H9 (cell line): Measurements from ENCODE around the gene PKNOX2. TPM values are rescaled to one million over a fixed set of nuclear protein-coding genes. Genes with fewer than 3 reads are reported as not detected.

Experiments
- DNase-seq: peaks from one replicate; pipeline ENCODE4 v3.0.0-alpha.2; 2017
- H2AFZ ChIP-seq: one replicate; pipeline ENCODE4 v1.6.1; 2013; ENCODE audit warnings: mild to moderate bottlenecking, low read length, control low read depth, moderate library complexity
- H2AK5ac ChIP-seq: 2 replicates; pipeline ENCODE4 v1.6.1; 2013; ENCODE audit warnings: low read length, control low read depth, mixed read lengths; ENCODE audit not compliant: insufficient read length
- H2BK120ac ChIP-seq: one replicate; pipeline ENCODE4 v1.6.1; 2013; ENCODE audit warnings: low read depth, mild to moderate bottlenecking, low read length, control low read depth, inconsistent platforms; ENCODE audit not compliant: poor library complexity, severe bottlenecking
- H2BK12ac ChIP-seq: 2 replicates; pipeline ENCODE4 v1.6.1; 2013; ENCODE audit warnings: low read length, control low read depth, mixed read lengths, low read depth; ENCODE audit not compliant: insufficient read length
- H2BK15ac ChIP-seq: 2 replicates; pipeline ENCODE4 v1.6.1; 2013; ENCODE audit warnings: low read depth, low read length, control low read depth
- H2BK20ac ChIP-seq: one replicate; pipeline ENCODE4 v1.6.1; 2013; ENCODE audit warnings: low read depth, mild to moderate bottlenecking, low read length, control low read depth, inconsistent platforms; ENCODE audit not compliant: poor library complexity, severe bottlenecking
- H2BK5ac ChIP-seq: 2 replicates; pipeline ENCODE4 v1.6.1; 2013; ENCODE audit warnings: low read length, control low read depth, mixed read lengths; ENCODE audit not compliant: insufficient read length
- H3K14ac ChIP-seq: 2 replicates; pipeline ENCODE4 v1.6.1; 2013; ENCODE audit warnings: low read length, control low read depth; ENCODE audit not compliant: insufficient read depth
- H3K18ac ChIP-seq: 2 replicates; pipeline ENCODE4 v1.6.1; 2013; ENCODE audit warnings: low read depth, mild to moderate bottlenecking, mixed read lengths, low read length, control low read depth; ENCODE audit not compliant: insufficient read length
- H3K23ac ChIP-seq: 2 replicates; pipeline ENCODE4 v1.6.1; 2013; ENCODE audit warnings: low read length, control low read depth, mixed read lengths, low read depth; ENCODE audit not compliant: insufficient read length
- H3K23me2 ChIP-seq: 2 replicates; pipeline ENCODE4 v1.6.1; 2013; ENCODE audit warnings: low read depth, mild to moderate bottlenecking, mixed read lengths, low read length, control low read depth; ENCODE audit not compliant: insufficient read length, poor library complexity, severe bottlenecking
- H3K27ac ChIP-seq: 2 replicates; pipeline ENCODE4 v1.5.1; 2013; ENCODE audit warnings: low read length, control low read depth, mixed read lengths, low read depth; ENCODE audit not compliant: insufficient read length
- H3K27me3 ChIP-seq: 2 replicates; pipeline ENCODE4 v1.6.1; 2013; ENCODE audit warnings: low read length, control low read depth, inconsistent platforms; ENCODE audit not compliant: insufficient read depth
- H3K4ac ChIP-seq: 2 replicates; pipeline ENCODE4 v1.6.1; 2013; ENCODE audit warnings: low read depth, mild to moderate bottlenecking, control low read depth, inconsistent platforms, low read length, moderate library complexity
- H3K4me1 ChIP-seq: 2 replicates; pipeline ENCODE4 v1.6.1; 2013; ENCODE audit warnings: low read length, control low read depth, inconsistent platforms; ENCODE audit not compliant: insufficient read depth
- H3K4me2 ChIP-seq: 2 replicates; pipeline ENCODE4 v1.6.1; 2013; ENCODE audit warnings: low read length, control low read depth, mixed read lengths; ENCODE audit not compliant: insufficient read length, insufficient read depth
- H3K56ac ChIP-seq: 2 replicates; pipeline ENCODE4 v1.6.1; 2013; ENCODE audit warnings: low read depth, mild to moderate bottlenecking, mixed read lengths, low read length, control low read depth; ENCODE audit not compliant: insufficient read length
- H3K79me1 ChIP-seq: 2 replicates; pipeline ENCODE4 v1.6.1; 2013; ENCODE audit warnings: low read depth, mild to moderate bottlenecking, moderate library complexity, low read length, control low read depth, inconsistent platforms; ENCODE audit not compliant: insufficient read depth, poor library complexity, severe bottlenecking
- H3K79me2 ChIP-seq: 2 replicates; pipeline ENCODE4 v1.6.1; 2013; ENCODE audit warnings: low read length, control low read depth, inconsistent platforms; ENCODE audit not compliant: insufficient read depth
- H3K9ac ChIP-seq: 2 replicates; pipeline ENCODE4 v1.6.1; 2013; ENCODE audit warnings: low read length, control low read depth, mixed read lengths; ENCODE audit not compliant: insufficient read length; ENCODE audit errors: extremely low read depth
- H3K9me3 ChIP-seq: one replicate; pipeline ENCODE4 v1.6.1; 2013; ENCODE audit warnings: low read depth, low read length, inconsistent platforms; ENCODE audit not compliant: control insufficient read depth
- H3T11ph ChIP-seq: one replicate; pipeline ENCODE4 v1.6.1; 2013; ENCODE audit warnings: mild to moderate bottlenecking, low read length, control low read depth, inconsistent platforms
- H4K20me1 ChIP-seq: one replicate; pipeline ENCODE4 v1.6.1; 2013; ENCODE audit not compliant: control insufficient read depth, insufficient read length, insufficient read depth
- H4K5ac ChIP-seq: 2 replicates; pipeline ENCODE4 v1.6.1; 2013; ENCODE audit warnings: low read depth, mild to moderate bottlenecking, mixed read lengths, low read length, control low read depth; ENCODE audit not compliant: insufficient read length
- H4K8ac ChIP-seq: replicated peaks from 2 replicates; pipeline ENCODE4 v1.6.1; 2013; ENCODE audit warnings: low read length, control low read depth, mixed read lengths, low read depth; ENCODE audit not compliant: insufficient read length
- H4K91ac ChIP-seq: 2 replicates; pipeline ENCODE4 v1.6.1; 2013; ENCODE audit warnings: low read depth, mild to moderate bottlenecking, moderate library complexity, mixed read lengths, low read length, control low read depth; ENCODE audit not compliant: insufficient read length
- H3K27ac Mint-ChIP-seq, 3 experiments: 2 replicates in 2 of 3; 3 replicates in 1 of 3; pipeline ENCODE4 v1.8.0; 2020 to 2021; ENCODE audit warnings: mixed read lengths in 3 of 3, mild to moderate bottlenecking in 1 of 3, moderate library complexity in 1 of 3
- H3K27me3 Mint-ChIP-seq: 2 replicates; pipeline ENCODE4 v1.8.0; 2021; ENCODE audit warnings: low read depth, mild to moderate bottlenecking, moderate library complexity, mixed read lengths
- H3K36me3 Mint-ChIP-seq, 3 experiments: 2 replicates in 2 of 3; 3 replicates in 1 of 3; pipeline ENCODE4 v1.8.0; 2020 to 2021; ENCODE audit warnings: low read depth in 3 of 3, mixed read lengths in 3 of 3; ENCODE audit not compliant: insufficient read depth in 1 of 3
- H3K4me1 Mint-ChIP-seq, 2 experiments: 2 replicates each; pipeline ENCODE4 v1.8.0; 2020; ENCODE audit warnings: mixed read lengths in 2 of 2
- H3K4me3 Mint-ChIP-seq, 2 experiments: 2 replicates in 1 of 2; 3 replicates in 1 of 2; pipeline ENCODE4 v1.8.0; 2020 to 2021; ENCODE audit warnings: mild to moderate bottlenecking in 2 of 2, mixed read lengths in 2 of 2, moderate library complexity in 1 of 2
- H3K9me3 Mint-ChIP-seq, 2 experiments: 2 replicates in 1 of 2; 3 replicates in 1 of 2; pipeline ENCODE4 v1.8.0; 2020; ENCODE audit warnings: mild to moderate bottlenecking in 2 of 2, mixed read lengths in 2 of 2, moderate library complexity in 1 of 2
- WGBS: extraction: QIAGEN DNeasy Blood & Tissue Kit; methylation state at CpG from one replicate; pipeline ENCODE4 v1.1.7; 2013; ENCODE audit warnings: missing lambda C conversion rate, low lambda C conversion rate, mixed read lengths; ENCODE audit not compliant: insufficient read length; ENCODE audit errors: extremely low coverage; 5-methylcytosine and 5-hydroxymethylcytosine counted together
- total RNA-seq: library from RNA; stranded (reverse); gene quantifications from 2 replicates; pipeline ENCODE4 v1.2.1, GENCODE V29; 2021
- TF ChIP-seq, protein P1 (sequence below): fragments of 200-600 bp; sonication (generic); conservative IDR thresholded peaks from 3 replicates; pipeline ENCODE4 v1.8.0; 2021; ENCODE audit warnings: antibody characterized with exemption, mild to moderate bottlenecking

Gene PKNOX2
- total RNA-seq, 1 experiment from 2014 or later, result 1.3 TPM

DNA sequence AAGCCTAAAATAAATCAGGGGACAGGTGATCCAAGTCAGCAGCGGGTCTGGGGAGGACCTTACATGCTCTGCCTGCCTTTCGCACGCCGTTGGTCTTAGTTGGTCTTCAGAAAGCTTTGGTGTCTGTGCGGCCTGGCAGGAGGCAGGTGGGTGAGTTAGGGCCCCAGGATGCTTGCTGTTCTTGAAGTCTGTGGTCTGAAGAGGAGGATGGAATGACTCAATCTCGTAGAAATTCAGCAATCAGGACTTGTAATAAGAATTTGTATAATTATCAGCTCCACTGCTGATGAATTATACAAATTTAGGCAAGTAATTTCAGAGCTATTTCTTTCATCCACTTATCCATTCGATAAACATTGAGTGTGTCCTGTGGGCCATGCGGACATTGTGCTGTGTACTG is 193.0 kb downstream of the PKNOX2 start:
- DNase-seq, result no peak
- no peak overlapping the region for H3K56ac ChIP-seq
- no peaks in the 10 kb centered on the region for H3K79me2 ChIP-seq
- no peak overlapping the region for H4K91ac ChIP-seq
- H3K4ac ChIP-seq, result no peak overlapping the region
- no peak overlapping the region for H2BK12ac ChIP-seq
- no peak overlapping the region for H2BK20ac ChIP-seq
- no peak overlapping the region for H3K18ac ChIP-seq
- H3K9me3 Mint-ChIP-seq, result no peaks in the 10 kb centered on the region; a peak in 1 of 5 replicates
- peaks cover 13 to 21% of the 10 kb centered on the region in 2 experiments for H3K4me1 Mint-ChIP-seq
- no peak overlapping the region for H3K4me2 ChIP-seq
- H2BK5ac ChIP-seq, result no peak overlapping the region
- no peak overlapping the region for H2AFZ ChIP-seq
- H3K36me3 Mint-ChIP-seq, result no peaks in the 10 kb centered on the region
- no peak overlapping the region for H3K23ac ChIP-seq
- TF ChIP-seq, protein P1, sequence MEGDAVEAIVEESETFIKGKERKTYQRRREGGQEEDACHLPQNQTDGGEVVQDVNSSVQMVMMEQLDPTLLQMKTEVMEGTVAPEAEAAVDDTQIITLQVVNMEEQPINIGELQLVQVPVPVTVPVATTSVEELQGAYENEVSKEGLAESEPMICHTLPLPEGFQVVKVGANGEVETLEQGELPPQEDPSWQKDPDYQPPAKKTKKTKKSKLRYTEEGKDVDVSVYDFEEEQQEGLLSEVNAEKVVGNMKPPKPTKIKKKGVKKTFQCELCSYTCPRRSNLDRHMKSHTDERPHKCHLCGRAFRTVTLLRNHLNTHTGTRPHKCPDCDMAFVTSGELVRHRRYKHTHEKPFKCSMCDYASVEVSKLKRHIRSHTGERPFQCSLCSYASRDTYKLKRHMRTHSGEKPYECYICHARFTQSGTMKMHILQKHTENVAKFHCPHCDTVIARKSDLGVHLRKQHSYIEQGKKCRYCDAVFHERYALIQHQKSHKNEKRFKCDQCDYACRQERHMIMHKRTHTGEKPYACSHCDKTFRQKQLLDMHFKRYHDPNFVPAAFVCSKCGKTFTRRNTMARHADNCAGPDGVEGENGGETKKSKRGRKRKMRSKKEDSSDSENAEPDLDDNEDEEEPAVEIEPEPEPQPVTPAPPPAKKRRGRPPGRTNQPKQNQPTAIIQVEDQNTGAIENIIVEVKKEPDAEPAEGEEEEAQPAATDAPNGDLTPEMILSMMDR, result no peak
- H3K27ac Mint-ChIP-seq, result no peak overlapping the region; a peak in 1 of 7 replicates
- no peak overlapping the region for H2BK15ac ChIP-seq
- H3K9me3 ChIP-seq, result no peaks in the 10 kb centered on the region
- H4K20me1 ChIP-seq, result no peaks in the 10 kb centered on the region
- H3K23me2 ChIP-seq, result no peaks in the 10 kb centered on the region
- no peak overlapping the region for H3K27ac ChIP-seq
- no CpG with 5 or more reads among the region's 8 CpGs for WGBS
- H3K9ac ChIP-seq, result no peak overlapping the region
- H2BK120ac ChIP-seq, result no peak overlapping the region
- no peak overlapping the region for H4K5ac ChIP-seq
- peaks cover 2% of the 10 kb centered on the region for H3K27me3 Mint-ChIP-seq
- no peaks in the 10 kb centered on the region; the same call in 1 of the 2 replicates for H3K4me1 ChIP-seq
- no peak overlapping the region for H3K4me3 Mint-ChIP-seq
- H3K79me1 ChIP-seq, result no peaks in the 10 kb centered on the region
- no peak overlapping the region for H2AK5ac ChIP-seq
- H3K14ac ChIP-seq, result no peak overlapping the region
- no peaks in the 10 kb centered on the region for H3K27me3 ChIP-seq
- H3T11ph ChIP-seq, result no peak overlapping the region
- no peak overlapping the region for H4K8ac ChIP-seq
